Mesendoderm (in vitro differentiated cells): Measurements from ENCODE around the gene NID2.

Experiments used
- DNase-seq: peaks from one replicate; pipeline ENCODE4 v3.0.0; 2013
- H2AK5ac ChIP-seq: 2 replicates; pipeline ENCODE4 v1.6.1; 2013; ENCODE audit warnings: low read length, inconsistent platforms
- H2BK120ac ChIP-seq: 2 replicates; pipeline ENCODE4 v1.6.1; 2013; ENCODE audit warnings: low read depth, mild to moderate bottlenecking, low read length, moderate library complexity, mixed read lengths
- H2BK15ac ChIP-seq: replicated peaks from 2 replicates; pipeline ENCODE4 v1.6.1; 2013; ENCODE audit warnings: low read depth, mild to moderate bottlenecking, moderate library complexity
- H2BK5ac ChIP-seq: 2 replicates; pipeline ENCODE4 v1.6.1; 2013; ENCODE audit warnings: low read length, inconsistent platforms
- H3K18ac ChIP-seq: 2 replicates; pipeline ENCODE4 v1.6.1; 2013; ENCODE audit warnings: mild to moderate bottlenecking, low read length, mixed read lengths
- H3K23ac ChIP-seq: one replicate; pipeline ENCODE4 v1.6.1; 2013; ENCODE audit warnings: low read length
- H3K27ac ChIP-seq: 2 replicates; pipeline ENCODE4 v1.5.1; 2013; ENCODE audit warnings: low read depth, mild to moderate bottlenecking, inconsistent platforms, low read length, moderate library complexity
- H3K27me3 ChIP-seq: 2 replicates; pipeline ENCODE4 v1.6.1; 2013; ENCODE audit warnings: low read length, control low read depth, mild to moderate bottlenecking, inconsistent platforms; ENCODE audit not compliant: insufficient read depth, poor library complexity
- H3K36me3 ChIP-seq: 2 replicates; pipeline ENCODE4 v1.6.1; 2013; ENCODE audit warnings: low read length, inconsistent platforms; ENCODE audit not compliant: control insufficient read depth, insufficient read depth
- H3K4ac ChIP-seq: one replicate; pipeline ENCODE4 v1.6.1; 2013; ENCODE audit warnings: low read depth, mild to moderate bottlenecking, low read length, moderate library complexity
- H3K4me1 ChIP-seq: 2 replicates; pipeline ENCODE4 v1.6.1; 2013; ENCODE audit warnings: low read depth, low read length, inconsistent platforms; ENCODE audit not compliant: control insufficient read depth
- H3K4me2 ChIP-seq: 2 replicates; pipeline ENCODE4 v1.6.1; 2013; ENCODE audit warnings: low read length
- H3K4me3 ChIP-seq: 2 replicates; pipeline ENCODE4 v1.5.1; 2013; ENCODE audit warnings: mild to moderate bottlenecking, low read length
- H3K56ac ChIP-seq: one replicate; pipeline ENCODE4 v1.6.1; 2013; ENCODE audit warnings: low read length
- H3K79me1 ChIP-seq: 2 replicates; pipeline ENCODE4 v1.6.1; 2013; ENCODE audit warnings: low read length, inconsistent platforms
- H3K79me2 ChIP-seq: 2 replicates; pipeline ENCODE4 v1.6.1; 2013; ENCODE audit warnings: mild to moderate bottlenecking, low read length; ENCODE audit not compliant: control insufficient read depth, insufficient read depth
- H3K9ac ChIP-seq: 2 replicates; pipeline ENCODE4 v1.6.1; 2013; ENCODE audit warnings: low read length, inconsistent platforms
- H4K5ac ChIP-seq: one replicate; pipeline ENCODE4 v1.6.1; 2013; ENCODE audit warnings: low read length
- H4K8ac ChIP-seq: one replicate; pipeline ENCODE4 v1.6.1; 2013; ENCODE audit warnings: low read depth, mild to moderate bottlenecking, control low read depth, low read length, moderate library complexity
- WGBS: extraction: QIAGEN DNeasy Blood & Tissue Kit; methylation state at CpG from one replicate; pipeline ENCODE4 v1.1.7; 2013; ENCODE audit warnings: low lambda C conversion rate, missing lambda C conversion rate; ENCODE audit not compliant: insufficient coverage; ENCODE audit errors: extremely low coverage; 5-methylcytosine and 5-hydroxymethylcytosine counted together

The NID2 gene

GRCh38 chr14:52094546-52095271 lies 25.9 kb upstream of the NID2 start:
- Histone ChIP-seq H2BK15ac (no peak overlapping the region), H3K4me3 (no peak overlapping the region), H3K27ac (no peak overlapping the region)

GRCh38 chr14:52091928-52092327 lies 23.1 kb upstream of the NID2 start:
- no peak overlapping the region for H4K5ac ChIP-seq
- H2BK120ac ChIP-seq = no peak overlapping the region
- no peaks in the 10 kb centered on the region for H3K79me2 ChIP-seq
- H3K4me3 ChIP-seq = no peak overlapping the region
- H2BK5ac ChIP-seq = no peak overlapping the region
- no peak overlapping the region for H3K18ac ChIP-seq
- no peak for DNase-seq
- H4K8ac ChIP-seq = no peak overlapping the region
- H3K4ac ChIP-seq = no peak overlapping the region
- no peak overlapping the region for H3K27ac ChIP-seq
- no peak overlapping the region for H3K9ac ChIP-seq
- no peak overlapping the region for H2BK15ac ChIP-seq
- no peaks in the 10 kb centered on the region for H3K27me3 ChIP-seq
- no peak overlapping the region for H3K23ac ChIP-seq
- H3K79me1 ChIP-seq = no peaks in the 10 kb centered on the region
- no peak overlapping the region for H3K56ac ChIP-seq
- H3K4me1 ChIP-seq = no peaks in the 10 kb centered on the region
- H2AK5ac ChIP-seq = no peak overlapping the region
- no peaks in the 10 kb centered on the region for H3K36me3 ChIP-seq
- no peak overlapping the region for H3K4me2 ChIP-seq

More at GRCh38 chr14:52094546-52095271, 25.9 kb upstream of the NID2 start:
- Histone ChIP-seq H3K18ac (no peak overlapping the region), H4K5ac (no peak overlapping the region), H3K9ac (no peak overlapping the region), H3K4me2 (no peak overlapping the region), H3K36me3 (no peaks in the 10 kb centered on the region), H2BK120ac (no peak overlapping the region), H2BK5ac (no peak overlapping the region), H3K4ac (peak overlapping the region; percentile 36), H3K79me1 (no peaks in the 10 kb centered on the region), H3K4me1 (no peaks in the 10 kb centered on the region), H3K56ac (no peak overlapping the region), H3K79me2 (no peaks in the 10 kb centered on the region), H4K8ac (no peak overlapping the region), H3K23ac (no peak overlapping the region), H2AK5ac (no peak overlapping the region), H3K27me3 (no peaks in the 10 kb centered on the region)
- WGBS = no CpG with 5 or more reads among the region's 4 CpGs
- no peak for DNase-seq

- no peak overlapping the region for H3K4me3 ChIP-seq
- no peak overlapping the region for H3K9ac ChIP-seq
- H3K36me3 ChIP-seq = no peaks in the 10 kb centered on the region
- no peak overlapping the region for H2BK120ac ChIP-seq
- no peak overlapping the region for H3K27ac ChIP-seq
- H4K8ac ChIP-seq = no peak overlapping the region
- H3K4me1 ChIP-seq = no peaks in the 10 kb centered on the region
- no peak for DNase-seq
- H4K5ac ChIP-seq = no peak overlapping the region
- H3K79me2 ChIP-seq = no peaks in the 10 kb centered on the region
- no peak overlapping the region for H2BK15ac ChIP-seq
- no peak overlapping the region for H3K4ac ChIP-seq
- H3K23ac ChIP-seq = no peak overlapping the region
- H3K27me3 ChIP-seq = no peaks in the 10 kb centered on the region
- no peak overlapping the region for H3K4me2 ChIP-seq
- no CpG with 5 or more reads among the region's 4 CpGs for WGBS
- H3K56ac ChIP-seq = no peak overlapping the region
- H3K79me1 ChIP-seq = no peaks in the 10 kb centered on the region
- H3K18ac ChIP-seq = no peak overlapping the region
- no peak overlapping the region for H2BK5ac ChIP-seq
- H2AK5ac ChIP-seq = no peak overlapping the region
These were observed 22.1 kb upstream of the NID2 start for GRCh38 chr14:52090936-52091335.

- no peak overlapping the region for H2BK5ac ChIP-seq
- no peak overlapping the region for H2BK15ac ChIP-seq
- no peak for DNase-seq
- no peak overlapping the region for H4K5ac ChIP-seq
- H3K56ac ChIP-seq = no peak overlapping the region
- H3K4me2 ChIP-seq = no peak overlapping the region
- no peak overlapping the region for H2AK5ac ChIP-seq
- H3K36me3 ChIP-seq = no peaks in the 10 kb centered on the region
- no peak overlapping the region for H4K8ac ChIP-seq
- H3K79me1 ChIP-seq = no peaks in the 10 kb centered on the region
- no peak overlapping the region for H3K9ac ChIP-seq
- no peaks in the 10 kb centered on the region for H3K79me2 ChIP-seq
- no CpG with 5 or more reads among the region's 1 CpG for WGBS
- no peak overlapping the region for H3K27ac ChIP-seq
- H3K18ac ChIP-seq = no peak overlapping the region
- H3K27me3 ChIP-seq = no peaks in the 10 kb centered on the region
- H2BK120ac ChIP-seq = no peak overlapping the region
- no peaks in the 10 kb centered on the region for H3K4me1 ChIP-seq
- H3K4ac ChIP-seq = no peak overlapping the region
- H3K23ac ChIP-seq = no peak overlapping the region
- no peak overlapping the region for H3K4me3 ChIP-seq
These were observed 20.4 kb upstream of the NID2 start for GRCh38 chr14:52089218-52089617.

GRCh38 chr14:52086711-52087110 lies 17.9 kb upstream of the NID2 start:
- H3K79me1 ChIP-seq = no peaks in the 10 kb centered on the region
- no CpG with 5 or more reads among the region's 4 CpGs for WGBS

GRCh38 chr14:52082903-52083302 lies 14.0 kb upstream of the NID2 start:
- no peak overlapping the region for H3K23ac ChIP-seq
- H3K4me3 ChIP-seq = no peak overlapping the region

More at GRCh38 chr14:52086711-52087110, 17.9 kb upstream of the NID2 start:
- no peak overlapping the region for H3K27ac ChIP-seq
- no peaks in the 10 kb centered on the region for H3K27me3 ChIP-seq
- H3K56ac ChIP-seq = no peak overlapping the region
- H2AK5ac ChIP-seq = no peak overlapping the region
- H3K4me3 ChIP-seq = no peak overlapping the region
- no peak overlapping the region for H4K5ac ChIP-seq
- no peak overlapping the region for H3K9ac ChIP-seq
- no peaks in the 10 kb centered on the region for H3K4me1 ChIP-seq
- no peak overlapping the region for H2BK5ac ChIP-seq
- no peak overlapping the region for H2BK15ac ChIP-seq
- H3K18ac ChIP-seq = no peak overlapping the region
- H3K36me3 ChIP-seq = no peaks in the 10 kb centered on the region
- DNase-seq = no peak
- H4K8ac ChIP-seq = no peak overlapping the region
- no peak overlapping the region for H3K4me2 ChIP-seq
- no peak overlapping the region for H2BK120ac ChIP-seq
- H3K23ac ChIP-seq = no peak overlapping the region
- no peaks in the 10 kb centered on the region for H3K79me2 ChIP-seq
- no peak overlapping the region for H3K4ac ChIP-seq

More at GRCh38 chr14:52082903-52083302, 14.0 kb upstream of the NID2 start:
- no peak overlapping the region for H2AK5ac ChIP-seq
- H3K27me3 ChIP-seq = no peaks in the 10 kb centered on the region
- no peak overlapping the region for H2BK5ac ChIP-seq
- H3K36me3 ChIP-seq = no peaks in the 10 kb centered on the region
- H3K79me1 ChIP-seq = no peaks in the 10 kb centered on the region
- no peak overlapping the region for H3K18ac ChIP-seq
- H4K5ac ChIP-seq = no peak overlapping the region
- no peak overlapping the region for H4K8ac ChIP-seq
- H3K9ac ChIP-seq = no peak overlapping the region
- no peak overlapping the region for H2BK15ac ChIP-seq
- no peaks in the 10 kb centered on the region for H3K79me2 ChIP-seq
- no peak overlapping the region for H3K27ac ChIP-seq
- no peak overlapping the region for H3K4me2 ChIP-seq
- H3K4ac ChIP-seq = no peak overlapping the region
- DNase-seq = no peak
- no peak overlapping the region for H2BK120ac ChIP-seq
- H3K56ac ChIP-seq = no peak overlapping the region
- H3K4me1 ChIP-seq = no peaks in the 10 kb centered on the region
